Mammary epithelial cell (primary cell): ENCODE data around the gene POLR3K.

Experiments
- CTCF ChIP-seq, 2 donors: IDR thresholded peaks in 1 of 2; conservative IDR thresholded peaks in 1 of 2; 2 replicates each; pipeline ENCODE4 v1.5.1; 2011 to 2012; ENCODE audit warnings: inconsistent platforms in 2 of 2, low read length in 2 of 2, mild to moderate bottlenecking in 2 of 2, control low read depth in 1 of 2, low read depth in 1 of 2; ENCODE audit not compliant: insufficient read depth in 1 of 2; ENCODE audit errors: extremely low read depth in 1 of 2
- EZH2 ChIP-seq: IDR thresholded peaks from 2 replicates; pipeline ENCODE4 v1.6.1; 2012; ENCODE audit warnings: low read length, inconsistent platforms, borderline replicate concordance

GRCh38 chr16:74747-75334 is 21.4 kb upstream of the POLR3K start:
- no peak for TF ChIP-seq CTCF (conservative IDR thresholded peaks at IDR 0.05 in 1 of 2, IDR thresholded peaks at IDR 0.05 in 1 of 2; ENCODE audit: extremely low read depth in 1 of 2, insufficient read depth in 1 of 2, low read depth in 1 of 2, low read length in 2 of 2)
- no peak for TF ChIP-seq EZH2
